Ureter (tissue), 1 donor: Measurements from ENCODE around the gene HMGB1. TPM values are rescaled to one million over a fixed set of nuclear protein-coding genes. Genes with fewer than 3 reads are reported as not detected.

Experiments used
- DNase-seq: peaks from one replicate; pipeline ENCODE4 v3.0.0-alpha.2; 2020; ENCODE audit warnings: low spot score
- total RNA-seq: library from RNA; stranded (reverse); gene quantifications from one replicate; pipeline ENCODE4 v1.2.4, GENCODE V29; 2023
- donor health status: DM: yes; HTN: yes; CAD: no.

The HMGB1 gene
- total RNA-seq, 1 donor from 2014 or later, result 273 TPM

DNA sequence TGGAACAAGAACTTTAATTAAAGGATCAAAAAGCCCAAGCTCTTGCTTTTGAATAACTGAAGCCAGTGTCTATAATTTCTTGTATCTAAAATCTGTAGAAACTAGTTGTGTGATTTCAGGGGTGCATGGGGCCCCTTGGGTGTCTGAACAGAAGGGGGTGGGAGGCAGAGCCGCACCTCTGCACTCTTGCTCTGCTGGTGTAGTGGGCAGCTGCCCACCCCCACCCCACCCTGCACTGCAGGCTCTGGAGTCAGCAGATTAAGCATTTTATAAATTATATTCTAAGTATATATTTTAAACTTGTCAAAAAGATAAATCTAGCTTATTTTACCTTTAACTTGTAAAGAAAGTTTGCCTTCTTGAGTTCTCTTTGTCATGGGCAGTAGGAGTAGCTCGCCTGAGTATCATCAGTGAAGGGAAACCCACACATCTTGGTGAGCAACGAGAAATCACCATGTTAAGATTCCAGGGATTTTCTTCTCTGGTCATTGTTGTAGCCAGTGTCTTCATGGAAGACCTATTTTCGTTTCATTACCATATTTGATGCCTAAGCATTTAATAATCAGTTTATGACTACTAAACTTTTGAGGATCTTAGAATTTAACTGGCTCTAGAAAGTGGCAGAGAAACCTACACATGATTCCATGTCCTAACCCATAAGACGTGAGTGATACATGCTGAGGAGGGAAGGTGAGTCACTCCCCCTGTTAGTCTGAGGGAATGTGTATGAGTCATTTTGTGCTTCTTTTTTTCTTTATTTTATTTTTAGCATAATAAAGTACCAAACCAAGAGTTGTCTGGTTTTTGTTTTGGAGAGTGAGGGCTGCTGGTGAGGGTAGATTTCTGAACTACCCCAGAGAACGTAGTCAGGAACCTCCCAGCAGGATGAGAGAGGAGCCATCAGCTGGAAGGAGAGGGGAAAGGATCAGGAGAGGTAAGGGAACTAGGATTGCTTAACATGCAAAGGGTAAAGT, 35.7 kb downstream of the HMGB1 start:
- DNase-seq, result no peak

GRCh38 chr13:30429235-30429634, 36.5 kb downstream of the HMGB1 start:
- no peak for DNase-seq

DNA sequence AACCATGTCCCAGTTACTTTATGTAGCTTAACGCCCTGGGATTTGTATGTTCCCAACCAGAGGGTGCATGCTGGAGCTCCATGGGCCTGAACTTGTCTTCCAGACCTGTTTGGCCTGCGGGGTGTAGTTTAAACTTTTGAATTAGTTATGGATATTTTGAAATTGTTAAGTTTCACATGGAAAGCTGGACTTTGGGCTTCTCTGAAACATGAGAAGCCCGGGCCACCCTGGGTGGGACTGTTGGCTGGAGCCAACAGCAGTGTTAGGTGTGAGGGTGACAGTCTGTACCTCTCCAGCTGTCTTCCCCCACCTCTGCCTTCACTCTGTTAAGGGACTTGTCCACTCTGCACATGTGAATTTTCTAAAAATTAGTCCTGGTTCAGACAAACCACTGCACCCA, 41.8 kb downstream of the HMGB1 start:
- no peak for DNase-seq

DNA sequence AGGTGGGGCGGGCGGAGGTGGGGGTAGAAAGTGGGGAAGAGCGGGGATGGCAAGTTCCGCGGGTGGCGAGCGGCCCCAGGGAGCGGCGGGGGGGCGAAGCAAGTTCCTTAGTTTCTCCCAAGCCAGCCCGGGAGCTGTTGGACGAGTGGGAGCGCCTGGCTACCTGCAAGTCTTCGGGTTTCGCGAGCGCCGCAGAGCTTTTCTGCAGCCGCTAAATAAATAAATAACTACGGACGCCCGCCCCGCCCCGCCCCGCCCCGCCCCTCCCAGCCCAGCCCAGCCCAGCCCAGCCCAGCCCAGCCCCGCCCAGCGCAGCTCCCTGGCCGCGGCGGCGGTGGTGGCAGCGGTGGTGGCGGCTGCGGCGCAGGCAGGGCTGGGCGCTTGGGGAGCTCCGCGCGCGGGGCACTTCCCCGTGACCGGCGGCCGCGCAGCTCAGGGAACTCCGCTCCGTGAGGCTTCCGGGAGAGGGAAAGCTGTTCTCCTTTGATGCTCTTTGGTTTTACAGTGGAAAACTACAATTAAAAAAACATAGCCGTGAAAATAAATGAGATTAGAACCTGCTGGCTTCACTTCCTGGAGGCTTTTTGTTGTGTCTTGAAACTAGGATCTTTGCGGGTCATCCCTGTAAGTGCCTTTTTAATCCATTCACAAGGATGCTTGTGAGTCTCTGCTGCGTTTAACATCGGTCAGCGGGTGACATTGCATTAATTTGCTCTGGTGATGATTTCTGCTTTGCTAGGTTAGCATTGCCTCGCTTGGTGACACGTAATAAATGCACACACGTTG, 43.5 kb downstream of the HMGB1 start, which contains the start of gene UBE2L5:
TSS of gene UBE2L5 (plus strand) at position 440 of the 786 bp plus-strand sequence. CDS start 5,498 bp downstream, outside the sequence.
- DNase-seq, result peak; percentile 79

- peak; percentile 91 for DNase-seq
Measured at GRCh38 chr13:30421093-30422053, 44.4 kb downstream of the HMGB1 start.

GRCh38 chr13:30418717-30419459, 46.8 kb downstream of the HMGB1 start:
- DNase-seq, result no peak

DNA sequence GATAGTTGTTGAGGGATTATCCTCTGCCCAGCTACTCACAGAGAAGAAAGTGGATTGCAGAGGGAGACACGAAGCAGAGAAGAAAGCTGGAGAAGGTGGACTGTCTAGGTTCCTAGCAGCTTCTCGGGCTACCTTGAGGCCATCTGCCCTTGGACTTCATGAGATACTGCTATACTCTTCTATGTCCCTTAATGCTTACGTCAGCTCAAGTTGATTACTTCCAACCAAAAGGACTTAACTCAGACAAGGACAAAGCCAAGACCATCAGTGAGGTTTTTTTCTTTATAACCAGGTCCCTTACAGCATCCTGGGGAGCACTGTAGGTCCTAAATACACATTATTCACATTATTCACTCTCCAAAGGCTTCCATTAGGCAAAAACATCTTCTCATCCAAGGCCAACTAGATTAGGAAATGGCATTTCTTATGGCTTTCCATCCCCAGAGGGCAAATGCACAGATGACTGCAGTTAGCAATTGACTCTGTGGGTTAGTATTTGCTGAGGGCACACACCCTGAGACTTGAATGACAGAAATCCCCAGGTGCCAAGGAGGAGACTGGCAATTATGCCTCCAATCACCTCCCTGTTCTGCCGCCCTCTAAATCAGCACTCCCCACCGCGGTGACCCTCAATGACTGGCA, 47.5 kb downstream of the HMGB1 start:
- DNase-seq, result no peak

- no peak for DNase-seq
Measured at GRCh38 chr13:30416471-30416870, 49.3 kb downstream of the HMGB1 start.

DNA sequence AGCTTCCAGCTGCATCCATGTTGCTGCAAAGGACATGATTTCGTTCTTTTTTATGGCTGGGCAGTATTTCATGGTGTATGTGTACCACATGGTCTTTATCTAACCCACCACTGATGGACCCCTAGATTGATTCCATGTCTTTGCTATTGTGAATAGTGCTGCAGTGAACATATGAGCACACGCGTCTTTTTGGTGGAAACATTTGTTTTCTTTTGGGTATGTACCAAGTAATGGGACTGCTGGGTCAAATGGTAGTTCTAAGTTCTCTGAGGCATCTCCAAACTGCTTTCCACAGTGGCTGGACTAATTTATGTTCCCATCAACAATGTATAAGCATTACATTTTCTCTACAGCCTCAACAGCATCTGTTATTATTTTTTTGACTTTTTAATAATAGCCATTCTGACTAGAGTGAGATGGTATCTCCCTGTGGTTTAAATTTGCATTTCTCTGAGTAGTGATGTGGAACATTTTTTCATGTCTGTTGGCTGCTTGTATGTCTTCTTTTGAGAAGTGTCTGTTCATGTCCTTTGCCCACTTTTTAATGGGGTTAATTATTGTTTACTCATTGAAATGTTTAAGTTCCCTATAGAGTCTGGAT, 50.2 kb downstream of the HMGB1 start:
- DNase-seq, result no peak

- DNase-seq, result no peak
Measured at GRCh38 chr13:30413842-30414241, 51.9 kb downstream of the HMGB1 start.

GRCh38 chr13:30412346-30412745, 53.4 kb downstream of the HMGB1 start:
- no peak for DNase-seq

DNA sequence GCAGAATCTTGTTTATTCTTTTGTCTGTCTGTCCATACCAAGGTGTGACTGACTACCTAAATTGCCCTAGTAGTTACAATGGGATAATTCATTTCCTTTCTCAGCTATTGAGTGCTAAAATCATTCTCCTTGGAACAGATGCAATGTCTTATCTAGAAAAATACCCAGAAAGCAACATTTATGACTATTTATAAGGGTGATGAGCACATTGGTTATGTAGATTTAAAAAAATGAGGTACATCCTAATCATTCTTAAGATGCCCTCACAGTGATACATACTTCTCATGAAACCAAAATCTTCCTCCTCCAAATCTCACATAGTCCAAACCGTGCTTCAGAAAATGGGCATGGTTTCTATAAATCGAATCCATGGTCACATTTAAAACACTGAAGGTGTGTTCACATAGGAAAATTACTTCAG, 55.0 kb downstream of the HMGB1 start:
- DNase-seq, result no peak

- DNase-seq, result no peak
Measured at GRCh38 chr13:30409886-30410704, 55.6 kb downstream of the HMGB1 start.

DNA sequence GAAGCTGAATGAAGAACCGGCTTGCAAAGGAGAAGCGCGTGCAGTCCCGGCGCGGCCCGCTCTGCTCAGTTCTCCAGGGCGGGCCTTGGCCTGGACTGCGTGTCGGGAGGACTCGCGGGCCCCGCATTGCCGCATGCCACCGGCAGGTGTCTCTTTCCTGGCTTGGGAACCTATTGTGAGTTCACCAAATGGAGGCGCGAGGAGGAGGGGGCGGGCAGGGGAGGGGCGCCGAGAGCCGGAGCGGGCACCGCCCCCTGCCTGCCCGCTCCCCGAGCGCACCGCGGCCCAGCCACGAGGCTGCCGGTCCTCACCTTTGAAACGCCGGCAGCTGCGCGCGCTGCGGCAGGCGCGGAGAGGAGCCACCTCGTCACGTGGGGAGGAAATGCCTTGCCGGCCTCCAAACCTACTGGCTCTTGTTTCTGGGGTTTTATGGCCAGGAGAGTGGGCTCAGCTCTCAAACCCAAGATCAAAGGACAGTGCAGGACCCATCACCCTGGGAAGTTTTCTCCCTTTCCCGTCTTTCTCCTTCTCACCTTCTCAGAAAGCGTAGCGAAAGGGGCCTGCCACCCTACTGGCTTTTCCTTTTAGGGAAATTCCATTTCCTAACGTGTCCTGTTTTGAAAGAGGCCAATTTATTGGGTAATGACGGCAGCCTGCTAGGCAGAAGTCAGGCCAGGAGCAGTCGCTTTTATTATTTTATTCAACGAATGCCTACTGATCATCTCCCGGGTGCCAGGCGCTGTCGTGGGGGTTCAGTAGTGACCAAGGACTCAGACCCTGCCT, 57.2 kb downstream of the HMGB1 start:
- peak; percentile 96 for DNase-seq

DNA sequence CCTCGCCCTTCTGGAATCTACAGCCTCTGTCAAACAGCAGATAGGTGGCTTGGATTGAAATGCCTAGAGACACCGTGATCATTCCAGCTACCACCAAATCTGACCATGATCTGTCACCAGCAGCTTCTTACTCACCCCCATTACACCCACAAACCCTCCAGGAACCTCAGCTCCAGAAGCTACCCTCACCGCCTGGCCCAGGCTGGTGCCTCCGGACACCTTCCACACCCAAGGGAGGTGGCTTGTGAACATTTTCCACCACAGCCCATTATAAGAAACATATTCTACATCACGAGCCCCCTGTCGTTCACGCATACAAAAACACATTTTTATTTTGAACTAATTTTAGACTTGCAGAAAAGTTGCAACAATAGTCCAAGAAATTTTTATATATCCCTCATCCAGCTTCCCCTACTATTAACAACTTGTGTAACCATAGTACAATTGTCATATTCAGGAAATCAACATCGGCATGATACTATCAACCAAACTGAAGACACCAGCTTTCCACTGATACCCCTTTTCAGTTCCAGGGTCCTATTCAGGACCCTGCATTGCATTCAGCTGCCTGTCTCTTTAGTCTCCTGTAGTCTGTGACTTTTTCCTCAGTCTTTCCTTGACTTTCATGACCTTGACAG, 58.8 kb downstream of the HMGB1 start:
- no peak for DNase-seq
